Caki2 (cell line): Measurements from ENCODE around the gene PPP2R3B. TPM values are rescaled to one million over a fixed set of nuclear protein-coding genes. Genes with fewer than 3 reads are reported as not detected.
A peak's percentile ranks its signal among the peaks of the same experiment; 100 is the strongest.
"Not testable (repeated sequence)": the region's sequence is repeated elsewhere in the genome, so short reads cannot be mapped to it uniquely, and the experiment has no call there.

Source experiments
- DNase-seq: peaks from one replicate; pipeline ENCODE4 v3.0.0-alpha.2; 2015; ENCODE audit warnings: low read depth
- in situ Hi-C: cut with HindIII; loops from 2 replicates; pipeline ENCODE4 v1.10.0; 2016; ENCODE audit warnings: low sequenced_read_pairs, low pct_unique_long_range_greater_than_20kb, mixed read lengths
- total RNA-seq: library from RNA; depleted of rRNA; stranded (reverse); fragments of >200 nt; shearing (Covaris generic); gene quantifications from 2 replicates; pipeline ENCODE4 v1.2.3, GENCODE V29; 2014; ENCODE audit warnings: low replicate concordance

The PPP2R3B gene
- total RNA-seq, 1 experiment from 2014 or later = 16.3 TPM

GRCh38 chrX:318068-318738, 68.5 kb downstream of the PPP2R3B start:
- in situ Hi-C loops = no loop called here
- peak; percentile 96 for DNase-seq

- in situ Hi-C loops = no loop called here
- no peak for DNase-seq
These were observed 69.2 kb downstream of the PPP2R3B start for GRCh38 chrX:317424-318067.

- in situ Hi-C loops = no loop called here
These were observed 70.1 kb downstream of the PPP2R3B start for GRCh38 chrX:316351-317325.

GRCh38 chrX:314781-315595, 71.7 kb downstream of the PPP2R3B start:
- DNase-seq = no peak
- in situ Hi-C loops = no loop called here

More at GRCh38 chrX:316351-317325, 70.1 kb downstream of the PPP2R3B start:
- no peak for DNase-seq

GRCh38 chrX:314049-314448, 72.7 kb downstream of the PPP2R3B start:
- DNase-seq = no peak
- in situ Hi-C loops = no loop called here

DNA sequence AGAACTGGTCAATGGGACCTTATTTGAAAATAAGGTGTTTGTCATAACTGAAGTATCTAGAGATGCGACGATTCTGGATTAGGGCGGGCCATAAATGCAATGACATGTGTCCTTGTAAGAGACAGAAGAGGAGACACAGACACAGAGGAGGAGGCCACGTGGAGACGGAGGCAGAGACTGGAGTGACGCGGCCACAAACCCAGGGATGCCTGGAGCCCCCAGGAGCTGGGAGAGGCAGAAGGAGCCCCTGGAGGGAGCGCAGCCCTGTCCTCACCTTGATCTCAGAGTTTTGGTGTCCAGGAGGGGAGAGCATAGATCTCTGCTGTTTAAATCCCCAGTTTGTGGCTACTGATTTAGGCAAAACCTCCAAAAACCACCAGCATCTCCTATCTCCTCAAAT, 73.2 kb downstream of the PPP2R3B start:
- in situ Hi-C loops = no loop called here
- DNase-seq = no peak

DNA sequence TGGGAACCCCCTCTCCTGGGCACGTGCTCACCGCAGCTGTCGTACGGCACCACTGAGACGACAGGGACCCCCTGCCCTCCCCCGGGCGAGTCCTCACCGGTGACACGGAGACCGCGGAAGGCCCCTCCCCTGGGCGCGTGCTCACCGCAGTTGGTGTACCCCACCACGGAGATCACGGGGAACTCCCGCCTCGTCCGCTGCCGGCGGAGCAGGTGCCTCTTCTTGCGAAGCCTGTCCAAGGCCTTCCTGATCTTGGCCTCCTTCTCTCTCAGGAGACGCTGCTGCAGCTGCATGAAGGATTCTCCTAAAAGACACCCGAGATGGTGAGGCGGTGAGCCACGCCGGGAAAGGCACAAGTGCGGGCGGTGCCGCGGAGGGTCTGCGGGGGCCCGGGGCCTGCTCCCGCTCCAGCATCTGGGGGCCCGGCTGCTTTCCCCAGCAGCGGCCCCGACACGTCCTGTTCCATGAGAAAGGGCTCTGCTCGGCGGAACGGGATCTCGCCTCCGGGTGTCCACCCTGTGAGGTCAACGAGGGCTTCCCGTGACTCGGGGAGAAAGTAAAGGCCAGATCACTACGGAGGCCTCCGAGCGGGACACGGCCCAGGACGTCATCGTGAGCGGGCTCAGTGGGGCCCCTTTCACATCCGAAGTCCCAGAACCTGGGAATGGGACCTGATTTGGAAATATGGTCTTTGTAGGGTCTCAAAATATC, 73.9 kb downstream of the PPP2R3B start:
- in situ Hi-C loops = no loop called here
- no peak for DNase-seq

DNA sequence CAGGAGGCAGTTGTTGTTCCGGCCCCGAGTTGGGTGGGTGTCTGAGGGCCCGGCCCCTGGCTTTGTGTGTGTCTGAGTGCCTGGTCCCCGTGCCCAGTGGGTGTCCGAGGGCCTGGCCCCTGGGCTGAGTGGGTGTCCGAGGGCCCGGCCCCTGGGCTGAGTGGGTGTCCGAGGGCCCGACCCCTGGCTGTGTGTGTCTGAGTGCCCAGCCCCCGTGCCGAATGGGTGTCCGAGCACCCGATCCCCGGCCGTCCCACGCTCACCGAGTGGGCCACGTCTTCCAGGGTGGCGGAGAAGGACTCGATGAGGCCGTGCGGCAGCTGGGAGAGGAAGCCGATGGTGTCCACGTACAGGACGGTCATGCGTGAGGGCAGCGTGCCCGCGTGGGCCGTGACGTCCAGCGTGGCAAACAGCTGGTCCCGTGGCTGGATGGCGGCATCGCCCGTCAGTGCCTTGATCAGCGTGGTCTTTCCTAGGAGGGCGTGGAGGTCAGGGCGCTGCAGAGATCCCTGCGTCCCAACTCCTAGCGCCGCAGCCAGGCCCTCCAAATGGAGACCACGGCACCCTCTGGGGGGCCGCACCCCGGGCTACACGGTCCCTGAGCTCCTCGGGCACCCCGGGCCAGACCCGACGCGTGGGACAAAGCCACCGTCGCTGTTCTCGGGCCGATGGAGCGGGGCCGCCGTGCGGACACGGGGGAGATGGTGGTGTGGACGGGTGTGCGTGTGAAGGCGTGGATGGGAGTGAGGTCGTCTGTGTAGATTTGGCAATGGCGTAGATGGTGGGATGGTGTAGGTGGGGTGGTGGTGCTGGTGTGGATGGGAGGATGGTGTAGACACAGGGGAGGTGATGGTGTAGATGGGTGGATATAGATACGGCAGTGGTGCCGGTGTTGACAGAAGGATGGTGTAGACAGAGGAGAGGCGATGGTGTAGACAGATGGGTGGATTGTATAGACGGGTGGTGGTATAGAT, 75.3 kb downstream of the PPP2R3B start:
- no peak for DNase-seq
- in situ Hi-C loops = no loop called here

DNA sequence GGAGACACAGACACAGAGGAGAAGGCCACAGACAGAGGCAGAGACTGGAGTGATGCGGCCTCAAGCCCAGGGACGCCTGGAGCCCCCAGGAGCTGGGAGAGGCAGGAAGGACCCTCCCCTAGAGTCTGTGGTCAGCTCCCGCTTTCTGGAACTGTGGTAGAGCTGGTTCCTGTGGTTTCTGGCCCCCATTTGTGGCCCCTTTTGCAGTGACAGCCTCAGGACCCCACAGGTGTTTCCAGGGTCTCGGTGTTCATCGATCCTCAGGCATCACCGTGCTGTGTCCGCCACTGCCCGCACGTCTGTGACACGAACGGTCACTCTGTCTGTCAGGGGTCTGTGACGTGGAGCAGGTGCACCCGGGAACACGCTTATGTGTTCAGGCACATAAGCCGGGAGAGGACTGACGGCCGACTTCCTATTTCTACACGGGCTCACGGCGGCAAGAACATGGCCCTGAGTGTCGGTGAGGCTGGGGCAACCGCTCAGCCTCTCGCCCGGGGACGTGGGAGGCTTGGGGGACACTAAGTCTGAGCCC, 76.0 kb downstream of the PPP2R3B start:
- in situ Hi-C loops = no loop called here
- DNase-seq = no peak

DNA sequence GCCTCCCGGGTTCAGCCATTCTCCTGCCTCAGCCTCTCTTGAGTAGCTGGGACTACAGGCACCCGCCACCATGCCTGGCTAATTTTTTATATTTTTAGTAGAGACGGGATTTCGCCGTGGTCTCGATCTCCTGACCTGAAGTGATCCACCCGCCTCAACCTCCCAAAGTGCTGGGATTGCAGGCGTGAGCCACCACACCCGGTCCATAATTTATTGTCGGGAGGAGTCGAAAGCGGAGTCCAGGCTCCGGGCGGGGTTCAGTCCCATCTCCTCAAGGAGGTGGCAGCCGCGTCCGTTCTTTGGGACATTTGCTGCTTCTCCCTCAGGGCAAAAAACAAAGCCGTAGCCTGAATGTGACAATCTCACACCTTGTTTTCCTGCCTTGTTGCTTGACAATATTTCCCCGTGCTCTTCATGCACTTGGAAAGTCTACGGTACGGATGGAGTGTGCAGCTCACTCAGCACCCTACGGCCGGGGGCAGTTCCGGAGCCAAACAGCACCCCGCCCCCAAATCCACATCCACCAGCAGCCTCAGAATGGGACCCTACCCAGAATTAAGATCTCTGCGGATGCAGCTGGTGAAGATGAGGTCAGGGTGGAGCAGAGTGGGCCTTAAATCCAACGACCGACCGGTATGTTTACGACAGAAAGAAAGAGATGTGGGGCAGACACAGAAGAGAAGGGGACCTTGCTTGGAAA, 77.7 kb downstream of the PPP2R3B start:
- DNase-seq = no peak
- in situ Hi-C loops = no loop called here

DNA sequence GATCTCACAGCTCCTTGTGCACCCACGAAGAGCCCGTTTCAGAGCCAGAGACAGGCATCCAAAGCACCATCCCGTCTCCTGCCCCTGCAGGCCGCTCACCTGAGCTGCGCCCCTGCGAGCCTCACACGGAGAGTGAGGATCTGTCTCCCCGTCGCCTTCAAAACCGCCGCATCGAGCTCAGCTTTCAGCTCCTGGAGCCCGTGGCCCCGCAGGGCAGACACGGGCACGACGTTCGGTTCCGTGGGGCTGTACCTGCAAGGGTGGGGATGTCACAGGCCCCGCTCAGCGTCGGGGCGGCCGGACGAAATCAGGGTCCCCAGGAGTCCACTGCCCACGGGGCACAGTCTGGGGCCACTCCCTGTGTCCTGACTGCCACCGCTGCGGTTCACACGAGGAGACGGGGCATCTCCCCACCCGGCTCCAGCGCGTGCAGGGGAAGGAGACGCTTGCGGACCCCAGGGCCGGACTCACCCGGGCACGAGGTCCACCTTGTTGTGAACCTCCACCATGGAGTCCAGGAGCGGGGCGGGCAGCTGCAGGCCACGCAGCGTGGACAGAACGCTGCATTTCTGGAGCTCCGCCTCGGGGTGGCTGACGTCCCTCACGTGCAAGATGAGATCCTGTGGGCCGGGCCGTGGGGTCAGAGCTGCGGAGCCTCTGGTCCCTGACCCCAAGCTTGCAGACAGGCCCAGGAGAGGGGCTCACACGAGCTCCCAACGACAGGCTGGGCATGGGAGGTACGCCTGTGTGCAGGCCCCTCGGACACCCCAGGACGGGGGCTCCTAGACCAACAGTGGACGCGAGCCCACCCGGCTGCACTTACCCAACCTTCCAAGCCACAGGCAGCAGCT, 79.2 kb downstream of the PPP2R3B start:
- no peak for DNase-seq
- in situ Hi-C loops = no loop called here

GRCh38 chrX:306614-307251, 80.0 kb downstream of the PPP2R3B start:
- DNase-seq, in situ Hi-C loops: not testable (repeated sequence)

DNA sequence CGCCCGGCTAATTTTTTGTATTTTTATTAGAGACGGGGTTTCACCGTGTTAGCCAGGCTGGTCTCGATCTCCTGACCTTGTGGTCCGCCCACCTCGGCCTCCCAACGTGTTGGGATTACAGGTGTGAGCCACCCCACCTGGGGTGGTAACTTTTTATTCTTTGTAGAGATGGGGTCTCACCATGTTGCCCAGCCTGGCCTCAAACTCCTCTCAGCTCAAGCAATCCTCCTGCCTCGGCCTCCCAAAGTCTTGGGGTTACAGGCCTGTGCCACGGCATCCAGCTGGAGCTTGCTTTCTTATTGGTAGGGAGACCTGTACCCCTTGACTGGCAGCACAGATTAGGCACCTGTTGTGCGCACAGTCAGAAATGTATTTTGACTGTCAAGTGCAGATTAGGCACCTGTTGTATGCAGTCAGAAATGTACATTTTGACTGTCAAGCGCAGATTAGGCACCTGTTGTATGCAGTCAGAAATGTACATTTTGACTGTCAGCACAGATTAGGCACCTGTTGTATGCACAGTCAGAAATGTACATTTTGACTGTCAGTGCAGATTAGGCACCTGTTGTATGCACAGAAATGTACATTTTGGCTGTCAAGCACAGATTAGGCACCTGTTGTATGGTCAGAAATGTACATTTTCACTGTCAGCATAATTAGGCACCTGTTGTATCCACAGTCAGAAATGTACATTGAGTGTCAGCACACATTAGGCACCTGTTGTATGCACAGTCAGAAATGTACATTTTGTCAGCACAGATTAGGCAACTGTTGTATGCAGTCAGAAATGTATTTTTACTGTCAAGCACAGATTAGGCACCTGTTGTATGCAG, 80.7 kb downstream of the PPP2R3B start:
- in situ Hi-C loops, DNase-seq: not testable (repeated sequence)

GRCh38 chrX:302975-303374, 83.7 kb downstream of the PPP2R3B start:
- in situ Hi-C loops = no loop called here
- DNase-seq = no peak
